Stromal cell of bone marrow (primary cell): Measurements from ENCODE around the gene KNCN.

Experiments
- DNase-seq: peaks from one replicate; pipeline ENCODE4 v3.0.0-alpha.2; 2012; ENCODE audit warnings: low read depth

The KNCN gene

DNA sequence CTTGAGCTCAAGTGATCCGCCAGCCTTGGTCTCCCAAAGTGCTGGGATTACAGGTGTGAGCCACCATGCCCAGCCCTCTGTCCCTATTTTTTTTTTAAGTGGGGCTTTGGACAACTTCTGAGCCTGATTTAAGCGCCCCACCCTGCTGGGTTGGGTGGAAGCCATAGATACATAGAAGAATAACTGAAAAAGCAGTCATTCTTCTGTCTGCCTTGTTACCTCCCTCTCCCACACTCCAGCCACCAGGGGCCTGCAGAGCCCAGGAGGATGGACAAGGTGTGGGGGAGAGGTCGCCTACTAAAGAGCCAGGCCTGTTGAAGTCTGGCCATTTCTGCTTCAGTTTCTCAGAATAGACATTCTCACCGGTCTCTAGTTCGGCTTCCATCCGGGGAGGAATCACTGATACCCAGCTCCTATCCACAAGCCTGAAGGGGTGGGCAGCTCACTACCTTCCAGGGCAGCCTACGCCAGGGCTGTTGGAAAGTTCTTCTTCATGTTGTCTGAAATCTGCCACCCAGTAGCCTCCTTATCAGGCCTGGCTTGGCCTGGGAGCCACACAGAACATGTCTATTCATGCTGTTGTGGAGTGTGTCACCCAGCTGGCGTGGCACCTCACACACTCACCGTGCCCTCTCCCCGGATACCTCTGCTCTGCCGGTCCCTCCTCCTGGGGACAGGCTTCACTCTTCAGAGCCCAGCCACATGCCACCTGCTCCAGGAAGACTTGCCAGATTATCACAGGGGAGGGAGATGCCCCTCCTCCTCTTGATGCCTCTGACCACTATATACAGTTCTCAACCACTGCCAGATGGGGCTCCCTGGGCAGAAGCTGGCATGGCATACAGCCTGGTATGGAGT, 27.7 kb downstream of the KNCN start:
- DNase-seq: no peak

DNA sequence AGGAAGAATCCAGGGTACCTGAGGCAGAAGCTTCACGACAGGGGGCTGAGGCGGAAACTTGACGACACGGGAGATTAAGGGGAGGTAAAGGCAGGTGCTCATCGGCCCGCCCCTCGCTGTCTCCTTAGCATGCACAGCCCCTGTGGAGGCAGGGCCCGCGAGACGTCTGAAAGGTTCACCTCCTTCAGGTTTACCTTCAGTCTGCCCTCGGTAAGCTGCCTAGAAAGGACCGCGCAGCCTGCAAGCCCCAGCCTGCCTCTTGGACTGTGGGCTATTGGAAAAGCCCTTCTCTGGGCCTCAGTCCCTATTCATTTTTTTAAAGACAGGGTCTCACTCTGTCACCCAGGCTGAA, 28.5 kb downstream of the KNCN start:
- DNase-seq: no peak

DNA sequence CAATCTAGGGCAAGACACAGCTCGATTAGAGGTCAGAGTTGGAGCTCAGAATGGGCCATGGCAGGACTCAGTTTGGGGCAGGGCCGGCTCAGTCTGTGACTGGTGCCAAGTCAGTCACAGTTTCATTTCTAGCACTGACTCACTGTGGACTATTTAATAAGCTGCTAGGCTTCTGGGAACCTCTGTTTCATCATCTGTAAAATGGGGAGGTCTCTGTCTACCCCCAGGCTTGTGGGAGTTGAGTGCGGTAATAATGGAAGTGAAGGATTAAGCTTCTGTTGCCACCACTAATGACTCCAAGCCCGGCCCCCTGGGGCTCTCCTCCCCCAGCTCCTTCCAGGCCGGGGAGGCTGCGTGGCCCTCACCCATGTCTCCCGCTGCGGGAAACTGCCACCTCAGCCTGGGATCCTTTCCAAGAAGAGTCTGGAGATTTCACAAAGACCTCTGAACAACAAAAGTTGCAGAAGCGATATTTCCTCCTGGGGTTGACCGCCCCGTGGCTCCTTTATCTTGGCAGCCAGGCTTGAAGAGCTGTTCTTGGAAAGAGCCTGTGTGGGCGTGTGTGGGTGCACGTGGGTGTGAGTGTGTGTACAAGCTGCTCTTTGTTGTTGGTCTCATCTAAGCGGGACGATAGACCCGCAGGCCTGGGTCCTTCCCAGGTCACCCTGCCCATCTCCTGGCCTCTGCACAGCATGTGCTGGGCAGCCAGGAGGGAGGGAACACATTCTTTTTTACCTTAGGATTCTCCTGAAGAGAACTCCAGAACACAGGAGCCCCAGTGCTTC, 29.1 kb downstream of the KNCN start:
- peak; percentile 77 for DNase-seq

DNA sequence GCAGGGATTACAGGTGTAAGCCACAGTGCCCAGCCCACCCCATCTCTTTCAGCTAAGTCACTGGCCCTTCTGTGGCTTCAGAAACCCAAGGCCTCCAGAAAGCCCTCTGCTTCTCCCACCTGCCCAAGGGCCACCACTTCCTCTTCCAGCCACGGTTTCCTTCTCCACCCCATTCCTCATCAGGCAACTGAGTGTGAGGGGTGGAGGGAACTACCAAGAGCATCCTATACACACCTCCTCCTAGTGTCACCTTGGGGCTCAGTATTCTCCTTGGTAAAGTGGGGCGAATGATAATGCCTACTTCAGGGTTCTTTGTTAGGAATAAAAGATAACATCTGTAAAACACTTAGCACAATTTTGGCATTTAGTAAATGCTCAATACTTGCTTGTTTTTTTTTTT, 30.0 kb downstream of the KNCN start:
- DNase-seq: no peak

DNA sequence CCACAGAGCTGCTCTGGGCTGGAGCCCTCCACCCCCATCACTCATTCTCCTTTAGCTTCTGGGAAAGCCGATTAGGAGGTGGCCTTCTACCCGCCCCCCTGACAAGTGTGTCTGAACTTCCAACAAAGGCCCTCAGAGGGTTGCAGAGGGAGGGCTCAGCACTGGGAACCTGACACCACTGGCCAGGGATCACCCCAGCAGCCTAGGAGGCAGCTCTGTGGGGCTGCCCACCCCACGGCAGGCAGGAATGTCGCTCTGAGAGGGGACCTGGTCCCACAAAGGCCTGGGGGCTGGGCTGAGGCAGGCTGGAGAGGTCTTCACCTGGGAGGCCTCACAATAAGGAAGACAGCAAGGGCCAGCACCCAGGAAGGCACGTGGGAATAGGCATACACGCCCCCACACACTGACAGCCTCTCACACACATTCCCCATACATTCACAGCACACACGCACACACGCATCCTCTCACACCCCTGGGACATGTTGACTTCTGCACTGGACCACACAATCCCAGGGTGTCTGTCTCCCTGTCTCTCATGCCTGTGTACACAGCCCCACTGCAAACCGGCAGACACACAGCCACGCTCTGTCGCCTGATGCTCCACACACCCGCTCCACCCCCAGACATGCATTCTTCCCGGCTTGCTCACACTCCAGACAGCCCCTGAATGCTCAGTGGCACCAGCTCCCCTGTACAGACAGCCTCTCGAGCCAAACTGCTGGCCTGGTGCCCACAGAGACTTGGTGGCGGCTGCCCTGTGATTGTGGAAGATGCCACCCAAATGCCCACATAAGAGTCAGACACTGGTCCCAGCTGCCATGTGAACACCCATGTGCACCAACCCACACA, 31.2 kb downstream of the KNCN start:
- no peak for DNase-seq

DNA sequence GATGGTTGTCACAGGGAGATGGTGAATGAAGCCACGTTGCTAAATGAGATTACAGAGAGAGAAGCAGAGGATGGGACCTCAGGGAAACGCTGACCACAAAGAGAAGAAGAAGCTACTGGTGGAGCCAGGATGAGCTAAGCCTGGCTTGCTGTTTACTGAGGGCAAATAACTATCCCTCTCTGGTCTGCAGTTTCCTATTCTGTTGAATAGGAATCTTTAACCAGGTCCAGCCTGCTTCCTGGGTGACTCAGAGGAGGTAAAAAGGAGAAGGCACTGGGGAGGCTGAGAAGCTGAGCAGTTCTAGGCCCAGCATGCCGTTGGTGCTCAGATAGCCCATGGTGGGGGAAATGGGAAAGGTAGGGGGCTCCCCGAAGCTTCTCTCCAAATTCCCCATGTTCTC, 32.2 kb downstream of the KNCN start:
- DNase-seq: no peak

DNA sequence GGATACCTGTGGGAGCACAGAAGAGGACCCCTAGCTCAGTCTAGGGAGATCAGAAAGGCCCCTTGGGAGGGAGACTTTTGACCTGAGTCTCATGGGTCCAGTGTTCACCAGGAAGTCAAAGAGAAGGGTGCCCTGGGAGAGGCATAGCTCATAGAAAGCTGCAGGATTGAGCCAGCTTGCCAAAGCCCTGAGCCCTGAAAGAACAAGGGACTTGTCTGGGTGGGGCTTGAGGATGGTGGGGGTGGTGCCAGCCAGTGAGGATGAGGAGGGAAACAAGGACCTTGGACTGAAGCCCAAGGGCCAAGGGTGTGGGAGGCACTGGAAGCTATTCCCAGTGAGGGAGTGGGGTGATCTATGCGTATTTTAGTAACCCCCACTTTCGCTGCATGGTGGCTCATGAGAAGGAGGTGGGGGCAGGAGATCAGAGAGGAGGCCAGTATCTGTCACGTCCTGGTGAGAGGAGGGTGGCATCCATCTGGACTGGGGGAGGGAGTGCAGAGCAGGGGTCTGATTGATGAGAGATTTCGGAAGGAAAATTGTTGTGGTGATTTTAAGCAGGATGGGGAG, 33.4 kb downstream of the KNCN start:
- DNase-seq: no peak

DNA sequence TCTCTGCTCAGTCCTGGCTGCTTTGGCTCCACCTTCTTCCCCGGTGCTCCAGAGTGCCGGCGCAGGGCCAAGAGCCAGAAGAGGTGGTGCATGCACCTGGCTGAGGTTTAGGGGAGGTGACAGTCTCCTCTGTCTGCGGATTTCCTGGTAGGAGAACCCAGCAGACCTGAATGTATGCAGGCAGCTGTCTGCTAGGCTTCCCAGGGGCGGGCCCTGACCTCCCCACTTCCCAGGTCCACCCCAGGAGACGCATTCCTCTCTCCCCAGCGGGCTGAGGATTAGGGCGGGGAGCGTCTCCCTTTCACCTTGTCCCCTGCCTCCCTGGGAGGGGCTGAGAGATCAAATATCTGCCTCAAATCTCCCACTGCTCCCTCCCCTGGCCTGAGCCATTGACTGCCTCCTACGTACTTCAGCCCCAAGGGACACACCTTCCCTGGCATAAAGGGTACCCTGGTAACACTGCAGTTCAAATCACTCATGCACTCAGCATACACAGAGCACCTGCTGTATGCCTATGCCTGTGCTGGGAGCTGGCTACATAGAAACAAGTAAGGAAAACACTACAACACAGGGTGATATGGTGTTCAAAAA, 34.3 kb downstream of the KNCN start:
- no peak for DNase-seq

DNA sequence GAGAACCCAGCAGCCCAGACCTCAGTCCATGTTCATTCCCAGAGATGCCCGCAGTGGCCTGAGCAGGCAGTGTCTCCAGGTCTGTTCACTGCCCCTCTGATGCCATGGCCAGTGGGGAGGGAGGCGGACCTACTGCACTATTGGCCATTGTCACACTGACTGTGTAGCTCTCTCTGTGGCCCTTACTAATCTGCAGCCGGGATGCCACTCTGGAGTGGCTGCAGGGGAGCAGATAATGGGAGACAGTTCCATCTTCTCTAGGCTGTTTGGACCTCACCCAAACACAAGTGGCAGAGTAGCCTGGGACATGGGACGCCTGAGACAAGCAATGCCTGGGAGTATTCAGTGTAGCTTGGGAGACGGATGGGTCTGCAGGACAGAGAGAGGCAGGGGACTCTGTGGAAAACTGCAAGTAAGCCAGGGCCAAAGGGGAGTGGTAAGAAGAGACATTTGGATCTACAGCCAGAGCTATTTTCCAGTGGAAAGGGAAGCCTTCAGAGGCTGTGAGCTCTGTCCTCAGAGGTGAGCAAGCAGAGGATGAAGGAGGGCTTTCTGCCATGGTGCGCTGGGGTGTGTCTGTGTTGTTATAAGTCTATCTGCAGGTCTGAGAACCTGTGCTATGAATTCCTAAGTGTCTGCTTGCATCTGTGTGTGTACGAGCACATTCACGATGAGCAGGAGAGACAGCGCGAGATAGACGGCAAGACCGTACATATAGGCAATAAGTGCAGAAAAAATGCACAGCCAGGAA, 35.1 kb downstream of the KNCN start:
- no peak for DNase-seq

DNA sequence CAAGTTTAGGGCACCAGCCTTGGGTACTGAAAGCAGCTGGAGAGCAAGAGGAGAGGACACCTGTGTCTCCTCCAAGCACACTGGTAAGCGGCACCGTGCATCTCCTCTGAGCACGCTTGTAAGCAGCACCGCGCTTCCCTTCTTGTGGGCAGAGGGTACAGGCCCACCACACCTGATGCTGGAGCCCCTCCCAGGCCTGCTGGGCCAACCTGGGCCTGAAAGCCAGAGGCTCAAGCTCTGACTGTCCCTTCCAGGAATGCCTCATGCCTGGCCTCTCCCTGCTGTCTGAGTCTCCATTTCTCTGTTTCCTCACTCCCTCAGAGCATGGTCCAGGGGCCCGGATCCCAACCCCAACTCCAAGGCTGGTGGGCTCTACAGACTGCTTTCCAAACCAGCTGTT, 35.9 kb downstream of the KNCN start:
- no peak for DNase-seq

DNA sequence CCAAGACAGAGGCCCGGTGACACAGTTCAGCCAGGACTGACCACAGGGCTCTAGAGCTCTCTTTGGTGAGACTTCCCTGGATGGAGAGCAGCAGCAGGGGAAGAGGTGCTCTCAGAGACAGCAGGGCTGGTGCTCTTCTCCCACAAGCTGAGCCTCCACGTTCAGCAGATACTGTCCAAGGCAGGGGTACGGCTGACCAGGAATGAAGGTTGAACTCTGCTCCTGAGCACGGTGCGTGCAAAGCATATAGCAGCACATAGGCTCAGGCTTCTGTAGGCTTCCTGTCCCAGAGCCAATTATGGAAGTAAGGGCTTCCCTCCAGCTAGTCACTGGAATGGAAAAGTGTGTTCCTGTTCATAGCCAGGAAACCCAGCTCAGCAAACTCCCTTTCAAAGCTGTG, 37.9 kb downstream of the KNCN start:
- no peak for DNase-seq

DNA sequence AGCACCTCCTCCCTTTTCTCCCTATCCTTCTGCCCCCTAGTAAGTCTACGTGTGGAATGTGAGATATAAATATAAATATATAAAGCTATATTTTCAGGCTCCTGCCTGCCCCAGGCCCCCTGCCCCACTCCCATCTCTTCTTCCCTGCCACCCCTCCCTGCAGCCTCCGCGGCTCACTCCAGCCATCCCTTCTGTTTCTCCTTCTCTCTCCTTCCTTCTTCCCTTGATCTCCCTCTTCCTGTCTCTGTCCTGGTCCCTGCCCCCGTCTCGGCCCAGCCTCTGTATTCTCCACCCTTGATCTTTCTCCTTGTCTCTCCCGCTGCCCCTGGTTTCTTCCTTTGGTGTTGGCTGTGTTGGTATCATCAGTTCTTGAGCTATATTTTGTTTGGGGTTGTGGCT, 38.7 kb downstream of the KNCN start:
- DNase-seq: no peak

DNA sequence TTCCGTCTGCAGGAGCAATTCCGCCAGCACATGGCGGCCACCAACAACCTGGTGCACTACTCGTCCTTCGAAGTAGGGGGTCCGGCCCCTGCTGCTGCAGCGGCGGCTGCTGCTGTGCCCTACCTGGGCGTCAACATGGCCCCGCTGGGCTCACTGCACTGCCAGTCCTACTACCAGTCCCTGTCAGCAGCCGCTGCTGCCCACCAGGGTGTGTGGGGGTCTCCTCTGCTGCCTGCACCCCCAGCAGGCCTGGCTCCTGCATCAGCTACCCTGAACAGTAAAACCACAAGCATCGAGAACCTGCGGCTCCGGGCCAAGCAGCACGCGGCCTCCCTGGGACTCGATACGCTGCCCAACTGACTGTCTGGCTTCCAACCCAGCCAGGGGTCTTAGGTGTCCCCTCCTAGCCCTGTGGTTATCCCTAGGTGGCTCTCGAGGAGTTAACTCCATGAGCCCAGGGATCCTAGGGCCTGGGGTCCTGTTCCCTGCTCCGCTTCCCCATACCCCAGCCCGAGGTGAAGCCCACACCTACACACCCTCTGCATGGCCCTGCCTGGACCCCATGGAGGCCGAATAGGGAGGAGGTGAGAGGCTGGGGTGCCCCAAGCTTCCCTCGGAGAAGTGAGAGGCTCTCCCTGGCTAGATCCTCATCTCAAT, 39.2 kb downstream of the KNCN start:
- no peak for DNase-seq

DNA sequence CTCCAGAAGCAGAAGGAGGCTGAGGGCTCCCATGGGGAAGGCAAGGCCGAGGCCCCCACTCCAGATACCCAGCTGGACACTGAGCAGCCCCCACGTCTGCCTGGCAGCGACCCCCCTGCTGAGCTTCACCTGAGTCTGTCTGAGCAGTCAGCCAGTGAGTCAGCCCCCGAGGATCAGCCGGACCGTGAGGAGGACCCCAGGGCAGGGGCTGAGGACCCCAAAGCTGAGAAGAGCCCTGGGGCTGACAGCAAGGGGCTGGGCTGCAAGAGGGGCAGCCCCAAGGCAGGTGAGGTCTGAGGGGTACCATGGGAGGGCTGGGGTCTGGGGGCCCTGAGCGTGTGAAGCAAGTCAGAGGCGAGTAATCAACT, 40.5 kb downstream of the KNCN start:
- no peak for DNase-seq

DNA sequence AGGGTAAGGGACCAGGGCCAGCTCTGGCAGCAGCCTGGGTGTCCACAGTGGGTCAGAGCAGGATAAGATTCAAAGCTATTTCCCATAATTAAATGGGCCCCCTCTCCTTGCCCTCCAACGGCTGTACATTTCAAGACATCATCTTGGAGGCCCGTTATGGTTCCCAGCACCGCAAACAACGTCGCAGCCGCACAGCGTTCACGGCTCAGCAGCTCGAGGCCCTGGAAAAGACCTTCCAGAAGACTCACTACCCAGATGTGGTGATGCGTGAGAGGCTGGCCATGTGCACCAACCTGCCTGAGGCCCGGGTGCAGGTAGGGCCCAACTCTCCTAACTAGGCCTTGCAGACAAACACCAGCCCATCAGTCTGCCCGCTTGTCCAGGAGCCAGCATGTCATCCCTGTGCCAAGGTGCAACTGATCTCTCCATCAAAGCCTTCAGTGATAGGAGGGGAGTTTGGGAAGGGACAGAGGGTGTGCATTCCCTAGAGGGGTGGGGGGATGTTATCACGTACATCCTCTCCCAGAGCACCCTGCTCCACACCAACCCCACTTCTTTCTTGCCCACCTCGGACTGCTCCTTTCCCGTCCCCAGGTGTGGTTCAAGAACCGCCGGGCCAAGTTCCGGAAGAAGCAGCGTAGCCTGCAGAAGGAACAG, 41.0 kb downstream of the KNCN start:
- DNase-seq: no peak

DNA sequence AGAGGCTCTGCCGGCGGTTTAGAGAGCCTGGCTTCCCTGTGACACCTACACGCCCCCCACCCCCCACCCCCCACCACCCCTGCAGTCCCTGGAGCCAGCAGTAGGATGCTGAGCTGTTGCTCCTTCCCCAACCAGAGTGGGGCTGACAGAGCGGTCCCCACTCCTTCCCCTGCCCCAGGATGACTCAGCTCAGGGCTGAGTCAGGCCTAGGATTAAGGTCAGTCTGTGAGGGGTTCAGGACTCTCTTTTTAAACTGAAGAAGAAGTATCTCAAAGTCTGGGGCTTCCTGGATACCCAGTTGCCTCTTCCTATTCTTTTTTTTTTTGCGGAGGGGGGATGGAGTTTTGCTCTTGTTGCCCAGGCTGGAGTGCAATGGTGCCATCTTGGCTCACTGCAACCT, 42.7 kb downstream of the KNCN start:
- DNase-seq: no peak

DNA sequence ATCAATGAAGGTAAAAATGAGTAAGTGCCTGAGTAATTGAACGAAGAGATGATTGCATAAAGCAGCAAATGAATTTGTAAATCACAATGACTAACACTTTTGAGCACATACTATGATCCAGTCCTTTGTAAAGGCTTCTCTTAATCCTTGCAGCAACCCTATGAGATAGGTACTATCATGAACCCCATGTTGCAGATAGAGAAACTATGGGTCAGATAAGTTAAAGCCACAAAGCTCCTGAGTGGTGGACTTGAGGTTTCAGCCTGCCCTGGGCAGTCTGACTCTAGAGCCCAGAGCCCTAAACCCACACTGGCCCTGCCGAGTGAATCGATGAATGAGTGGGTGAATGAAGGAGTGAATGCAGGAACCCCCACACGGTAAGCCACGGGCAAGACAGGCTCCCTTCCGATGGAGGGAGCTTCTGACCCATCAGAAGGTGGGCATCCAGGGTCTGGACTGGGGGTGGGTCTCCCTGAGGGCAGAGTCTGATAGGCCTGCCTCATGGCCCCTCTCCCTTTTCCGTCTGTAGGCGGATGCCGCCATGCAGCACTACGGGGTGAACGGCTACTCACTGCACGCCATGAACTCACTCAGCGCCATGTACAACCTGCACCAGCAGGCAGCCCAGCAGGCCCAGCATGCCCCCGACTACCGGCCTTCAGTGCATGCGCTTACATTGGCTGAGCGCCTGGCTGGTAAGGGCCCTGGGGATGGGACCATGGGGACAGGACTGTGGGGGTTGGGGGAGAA, 44.8 kb downstream of the KNCN start:
- DNase-seq: no peak

DNA sequence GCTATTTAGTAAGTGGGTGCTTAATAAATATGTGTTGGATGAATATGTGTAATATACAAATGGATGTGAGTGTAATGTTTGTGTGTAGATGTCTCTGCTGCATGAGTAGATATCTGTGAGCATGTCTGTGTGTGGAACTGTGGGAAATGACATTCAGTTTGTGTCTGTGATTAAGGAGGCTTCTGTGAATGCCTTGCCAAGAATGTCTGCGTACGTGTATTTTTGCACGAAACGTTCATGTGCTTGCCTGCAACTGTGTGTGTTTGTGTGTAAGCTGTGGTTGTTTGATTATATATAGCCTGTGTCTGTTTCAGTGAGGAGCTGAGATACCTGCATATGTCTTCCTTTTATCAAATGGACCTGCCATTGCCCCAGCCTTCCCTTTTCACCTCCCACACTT, 48.0 kb downstream of the KNCN start:
- DNase-seq: no peak

DNA sequence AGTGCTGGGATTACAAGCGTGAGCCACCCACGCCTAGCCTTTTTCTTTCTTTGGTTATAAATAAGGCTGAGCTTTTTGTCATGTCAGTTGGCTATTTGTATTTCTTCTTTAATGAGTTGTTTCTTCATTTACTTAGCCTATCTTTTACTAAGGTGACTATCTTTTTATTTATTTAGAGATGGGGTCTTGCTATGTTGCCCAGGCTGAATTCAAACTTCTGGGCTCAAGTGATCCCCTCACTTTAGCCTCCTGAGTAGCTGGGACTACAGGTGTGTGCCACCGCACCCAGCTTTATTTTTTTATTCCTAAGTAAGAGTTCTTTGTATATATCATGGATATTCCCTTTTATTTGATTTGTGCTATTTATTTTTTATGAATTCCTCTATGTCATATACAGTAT, 49.9 kb downstream of the KNCN start:
- DNase-seq: no peak

DNA sequence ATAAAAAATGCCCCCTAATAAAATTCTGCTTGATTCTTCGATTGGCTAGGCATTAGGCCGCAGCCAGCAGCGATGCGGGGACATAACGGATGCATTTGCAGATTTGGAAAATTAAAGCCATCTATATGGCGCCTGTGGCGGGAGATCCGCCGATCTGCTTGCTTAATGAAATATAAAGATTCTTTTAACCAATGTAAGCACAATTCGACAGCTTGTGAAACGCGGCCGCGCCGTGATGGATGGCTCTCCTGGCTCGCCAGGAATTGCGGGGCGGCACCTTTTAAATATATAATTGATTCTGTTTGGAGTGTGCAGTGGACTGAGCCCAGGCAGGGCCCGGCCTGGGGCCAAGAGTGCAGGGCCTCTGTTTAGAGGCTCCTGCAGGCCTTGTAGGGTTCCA, 53.8 kb downstream of the KNCN start:
- no peak for DNase-seq
